ENCODE results near the gene SLC5A6.
A peak's percentile ranks its signal among the peaks of the same experiment; 100 is the strongest.

Gene SLC5A6

DNA sequence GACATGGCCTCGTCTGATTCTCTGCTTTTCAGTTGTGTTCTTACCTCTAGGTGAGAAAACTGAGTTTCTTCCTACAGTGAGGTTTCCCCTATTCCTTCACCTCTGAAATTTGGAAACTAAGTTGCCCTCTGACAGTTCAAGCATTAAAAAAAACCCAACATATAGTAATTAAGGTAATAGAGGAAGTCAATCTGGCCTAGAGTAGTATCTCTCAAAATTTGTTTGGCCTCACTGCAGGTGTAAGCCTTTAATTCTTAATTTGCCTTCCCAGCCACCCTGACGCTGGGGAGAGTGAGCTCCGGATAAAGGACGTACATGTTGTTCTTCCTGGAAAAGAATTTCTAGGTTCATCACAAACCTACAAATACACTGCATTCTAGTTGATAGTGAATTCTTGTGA is 6.5 kb upstream of the SLC5A6 start:
- Histone ChIP-seq H3K27ac (replicated peaks; ENCODE audit: low read length) (no peak overlapping the region), H3K4me1 (ENCODE audit: control insufficient read depth in 2 of 2, insufficient read depth in 1 of 2, low read depth in 1 of 2, low read length in 2 of 2) (peaks cover 3 to 6% of the 10 kb centered on the region in 2 donors), H3K36me3 (replicated peaks in 1 of 2; ENCODE audit: control insufficient read depth in 2 of 2, insufficient read depth in 2 of 2, low read length in 2 of 2) (peaks cover 32 to 91% of the 10 kb centered on the region in 2 donors), H3K9ac (ENCODE audit: low read depth, low read length, poor library complexity) (no peak overlapping the region), H3K14ac (ENCODE audit: low read length) (no peak overlapping the region), H3K79me1 (ENCODE audit: low read depth, low read length) (no peaks in the 10 kb centered on the region), H3K4me3 (ENCODE audit: low read length in 2 of 2) (no peak overlapping the region), H3K18ac (ENCODE audit: low read length) (no peak overlapping the region), H3K4ac (ENCODE audit: low read length) (no peak overlapping the region), H2BK5ac (ENCODE audit: low read length) (no peak overlapping the region), H2BK120ac (ENCODE audit: low read depth, low read length) (no peak overlapping the region), H4K8ac (ENCODE audit: low read depth, low read length) (no peak overlapping the region), H4K91ac (ENCODE audit: low read depth, low read length, poor library complexity) (no peak overlapping the region), H3K4me2 (ENCODE audit: insufficient read depth, low read length, poor library complexity, severe bottlenecking) (no peak overlapping the region), H3K9me3 (replicated peaks in 1 of 2; ENCODE audit: control insufficient read depth in 2 of 2, insufficient read depth in 1 of 2, low read depth in 1 of 2, low read length in 2 of 2) (no peaks in the 10 kb centered on the region), H2AK5ac (ENCODE audit: low read depth, low read length) (no peak overlapping the region), H3K27me3 (ENCODE audit: control insufficient read depth in 3 of 3, insufficient read depth in 3 of 3, low read depth in 1 of 3, low read length in 3 of 3) (no peaks in the 10 kb centered on the region), H3K23ac (ENCODE audit: low read depth, low read length, poor library complexity) (no peak overlapping the region), H2BK15ac (ENCODE audit: low read length) (no peak overlapping the region), H2AFZ (ENCODE audit: low read length) (no peak overlapping the region), H2BK12ac (ENCODE audit: low read length) (no peak overlapping the region)
- no CpG with 5 or more reads among the region's 4 CpGs for WGBS, 2 donors (ENCODE audit: extremely low coverage in 2 of 2, insufficient read length in 2 of 2, insufficient replicate concordance in 1 of 2)
- DNase-seq (ENCODE audit: low spot score), result no peak

DNA sequence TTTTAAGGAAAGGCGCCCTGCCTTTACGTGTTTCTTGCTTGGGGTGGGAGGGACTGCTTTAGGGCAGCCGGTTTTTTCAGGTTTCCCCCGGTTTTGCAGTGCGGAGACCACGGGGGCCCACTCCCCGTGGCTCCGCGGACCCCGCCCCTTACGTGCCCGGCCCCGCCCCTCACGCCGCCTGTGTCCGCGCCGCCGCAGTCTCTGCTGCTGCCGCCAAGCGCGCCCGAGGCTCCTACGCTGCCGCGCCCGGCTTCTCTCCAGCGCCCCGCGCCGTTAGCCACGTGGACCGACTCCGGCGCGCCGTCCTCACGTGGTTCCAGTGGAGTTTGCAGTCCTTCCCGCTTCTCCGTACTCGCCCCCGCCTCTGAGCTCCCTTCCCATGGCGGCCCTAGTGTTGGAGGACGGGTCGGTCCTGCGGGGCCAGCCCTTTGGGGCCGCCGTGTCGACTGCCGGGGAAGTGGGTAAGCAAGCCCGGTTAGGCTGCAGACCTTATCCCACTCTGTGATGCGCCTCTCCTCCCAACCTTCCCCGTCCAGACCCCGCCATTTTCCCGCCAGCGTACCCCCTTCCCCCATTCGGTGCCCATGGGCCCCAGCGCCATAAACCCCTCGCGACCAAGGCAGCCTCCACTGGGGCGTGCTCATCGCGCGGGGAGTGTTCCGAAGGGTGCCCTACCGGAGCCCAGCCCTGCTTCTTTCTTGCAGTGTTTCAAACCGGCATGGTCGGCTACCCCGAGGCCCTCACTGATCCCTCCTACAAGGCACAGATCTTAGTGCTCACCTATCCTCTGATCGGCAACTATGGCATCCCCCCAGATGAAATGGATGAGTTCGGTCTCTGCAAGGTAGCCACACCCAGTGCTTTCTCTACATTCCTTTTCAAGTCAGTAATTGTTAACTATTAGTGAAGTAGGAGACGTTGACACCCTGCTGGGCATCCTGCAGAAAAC is 5.4 kb upstream of the SLC5A6 start, which contains the start of gene CAD:
Gene CAD, plus strand, starts transcription at position 197 of the 949 bp plus-strand sequence. Its CDS starts 183 bp downstream, at position 380.
- Histone ChIP-seq H3K36me3 (replicated peaks in 1 of 2; ENCODE audit: control insufficient read depth in 2 of 2, insufficient read depth in 2 of 2, low read length in 2 of 2) (peaks cover 24 to 83% of the 10 kb centered on the region in 2 donors), H3K9ac (ENCODE audit: low read depth, low read length, poor library complexity) (peak within 1 kb of the TSS; percentile 97), H3K4me2 (ENCODE audit: insufficient read depth, low read length, poor library complexity, severe bottlenecking) (peak within 1 kb of the TSS; percentile 90), H3K4ac (ENCODE audit: low read length) (peak within 1 kb of the TSS; percentile 71), H2BK15ac (ENCODE audit: low read length) (no peak within 1 kb of the TSS), H3K14ac (ENCODE audit: low read length) (peak within 1 kb of the TSS; percentile 61), H3K79me1 (ENCODE audit: low read depth, low read length) (no peaks in the 10 kb centered on the region), H2AK5ac (ENCODE audit: low read depth, low read length) (peak within 1 kb of the TSS; percentile 13), H3K4me1 (ENCODE audit: control insufficient read depth in 2 of 2, insufficient read depth in 1 of 2, low read depth in 1 of 2, low read length in 2 of 2) (peaks cover 8 to 10% of the 10 kb centered on the region in 2 donors), H2BK120ac (ENCODE audit: low read depth, low read length) (no peak within 1 kb of the TSS), H4K91ac (ENCODE audit: low read depth, low read length, poor library complexity) (peak within 1 kb of the TSS; percentile 46), H3K23ac (ENCODE audit: low read depth, low read length, poor library complexity) (peak within 1 kb of the TSS; percentile 90), H3K18ac (ENCODE audit: low read length) (peak within 1 kb of the TSS; percentile 95), H4K8ac (ENCODE audit: low read depth, low read length) (no peak within 1 kb of the TSS), H2BK12ac (ENCODE audit: low read length) (no peak within 1 kb of the TSS), H2BK5ac (ENCODE audit: low read length) (peak within 1 kb of the TSS; percentile 49), H3K9me3 (replicated peaks in 1 of 2; ENCODE audit: control insufficient read depth in 2 of 2, insufficient read depth in 1 of 2, low read depth in 1 of 2, low read length in 2 of 2) (no peaks in the 10 kb centered on the region), H3K4me3 (ENCODE audit: low read length in 2 of 2) (peak within 1 kb of the TSS; percentile 50 to 90), H3K27ac (replicated peaks; ENCODE audit: low read length) (peak within 1 kb of the TSS; percentile 45), H2AFZ (ENCODE audit: low read length) (peak within 1 kb of the TSS; percentile 85), H3K27me3 (ENCODE audit: control insufficient read depth in 3 of 3, insufficient read depth in 3 of 3, low read depth in 1 of 3, low read length in 3 of 3) (no peaks in the 10 kb centered on the region)
- DNase-seq (ENCODE audit: low spot score), result peak; percentile 83
- no CpG with 5 or more reads among the region's 72 CpGs for WGBS, 2 donors (ENCODE audit: extremely low coverage in 2 of 2, insufficient read length in 2 of 2, insufficient replicate concordance in 1 of 2)

DNA sequence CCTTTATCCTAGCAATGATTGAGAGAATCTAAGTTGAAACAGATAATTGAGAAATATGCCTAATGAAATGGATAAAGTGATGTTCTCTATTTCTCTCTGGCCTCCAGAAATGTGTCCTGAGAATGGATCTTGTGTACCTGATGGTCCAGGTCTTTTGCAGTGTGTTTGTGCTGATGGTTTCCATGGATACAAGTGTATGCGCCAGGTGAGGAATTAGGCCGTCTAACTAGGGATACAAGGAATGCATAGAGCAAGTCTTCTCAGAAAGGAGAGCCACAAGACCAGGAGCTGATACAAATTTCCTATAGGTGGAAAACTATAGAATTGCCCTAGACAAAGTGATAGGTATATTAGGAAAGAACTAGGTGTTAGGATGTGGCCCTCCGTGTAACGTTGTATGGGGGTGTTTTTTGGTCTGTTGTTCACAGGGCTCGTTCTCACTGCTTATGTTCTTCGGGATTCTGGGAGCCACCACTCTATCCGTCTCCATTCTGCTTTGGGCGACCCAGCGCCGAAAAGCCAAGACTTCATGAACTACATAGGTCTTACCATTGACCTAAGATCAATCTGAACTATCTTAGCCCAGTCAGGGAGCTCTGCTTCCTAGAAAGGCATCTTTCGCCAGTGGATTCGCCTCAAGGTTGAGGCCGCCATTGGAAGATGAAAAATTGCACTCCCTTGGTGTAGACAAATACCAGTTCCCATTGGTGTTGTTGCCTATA is 4.5 kb upstream of the SLC5A6 start:
- no peaks in the 10 kb centered on the region for H3K79me1 ChIP-seq (ENCODE audit: low read depth, low read length)
- peak overlapping the region; percentile 9 for H2AFZ ChIP-seq (ENCODE audit: low read length)
- H4K8ac ChIP-seq (ENCODE audit: low read depth, low read length), result no peak overlapping the region
- H3K4me1 ChIP-seq (ENCODE audit: control insufficient read depth in 2 of 2, insufficient read depth in 1 of 2, low read depth in 1 of 2, low read length in 2 of 2), result peaks cover 8 to 10% of the 10 kb centered on the region in 2 donors
- no peak overlapping the region for H2BK12ac ChIP-seq (ENCODE audit: low read length)
- H3K9ac ChIP-seq (ENCODE audit: low read depth, low read length, poor library complexity), result no peak overlapping the region
- H3K36me3 ChIP-seq (replicated peaks in 1 of 2; ENCODE audit: control insufficient read depth in 2 of 2, insufficient read depth in 2 of 2, low read length in 2 of 2), result peaks cover 18 to 74% of the 10 kb centered on the region in 2 donors
- no CpG with 5 or more reads among the region's 13 CpGs for WGBS, 2 donors (ENCODE audit: extremely low coverage in 2 of 2, insufficient read length in 2 of 2, insufficient replicate concordance in 1 of 2)
- H3K4ac ChIP-seq (ENCODE audit: low read length), result no peak overlapping the region
- H3K4me2 ChIP-seq (ENCODE audit: insufficient read depth, low read length, poor library complexity, severe bottlenecking), result peak overlapping the region; percentile 11
- H2AK5ac ChIP-seq (ENCODE audit: low read depth, low read length), result no peak overlapping the region
- no peak overlapping the region for H3K14ac ChIP-seq (ENCODE audit: low read length)
- H3K27me3 ChIP-seq (ENCODE audit: control insufficient read depth in 3 of 3, insufficient read depth in 3 of 3, low read depth in 1 of 3, low read length in 3 of 3), result no peaks in the 10 kb centered on the region
- H3K18ac ChIP-seq (ENCODE audit: low read length), result no peak overlapping the region
- H3K4me3 ChIP-seq (ENCODE audit: low read length in 2 of 2), result no peak overlapping the region
- DNase-seq (ENCODE audit: low spot score), result no peak
- no peak overlapping the region for H3K23ac ChIP-seq (ENCODE audit: low read depth, low read length, poor library complexity)
- no peak overlapping the region for H2BK120ac ChIP-seq (ENCODE audit: low read depth, low read length)
- no peak overlapping the region for H2BK5ac ChIP-seq (ENCODE audit: low read length)
- no peaks in the 10 kb centered on the region for H3K9me3 ChIP-seq (replicated peaks in 1 of 2; ENCODE audit: control insufficient read depth in 2 of 2, insufficient read depth in 1 of 2, low read depth in 1 of 2, low read length in 2 of 2)
- H2BK15ac ChIP-seq (ENCODE audit: low read length), result no peak overlapping the region
- H4K91ac ChIP-seq (ENCODE audit: low read depth, low read length, poor library complexity), result no peak overlapping the region
- no peak overlapping the region for H3K27ac ChIP-seq (replicated peaks; ENCODE audit: low read length)

DNA sequence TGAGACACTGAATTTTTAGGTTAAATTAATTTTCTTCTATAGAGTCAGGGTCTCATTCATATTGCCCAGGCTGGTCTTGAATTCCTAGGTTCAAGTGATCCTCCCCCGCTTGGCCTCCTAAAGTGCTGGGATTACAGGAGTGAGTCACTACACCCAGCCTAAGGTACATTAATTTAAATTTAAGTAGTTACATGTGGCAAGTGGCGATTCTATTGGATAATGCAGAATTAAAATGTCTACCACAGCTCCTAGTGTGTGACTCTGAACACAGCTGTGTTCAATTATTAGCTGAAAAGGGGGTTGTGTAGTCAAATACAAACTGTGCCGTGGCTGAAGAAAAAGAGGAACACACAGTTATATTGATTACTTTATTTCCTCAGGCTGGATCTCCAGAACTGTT is 2.9 kb upstream of the SLC5A6 start:
- Histone ChIP-seq H3K4ac (ENCODE audit: low read length) (no peak overlapping the region), H2BK15ac (ENCODE audit: low read length) (no peak overlapping the region), H3K4me3 (ENCODE audit: low read length in 2 of 2) (no peak overlapping the region), H3K36me3 (replicated peaks in 1 of 2; ENCODE audit: control insufficient read depth in 2 of 2, insufficient read depth in 2 of 2, low read length in 2 of 2) (peaks cover 11 to 63% of the 10 kb centered on the region in 2 donors), H3K23ac (ENCODE audit: low read depth, low read length, poor library complexity) (no peak overlapping the region), H2BK5ac (ENCODE audit: low read length) (no peak overlapping the region), H3K27me3 (ENCODE audit: control insufficient read depth in 3 of 3, insufficient read depth in 3 of 3, low read depth in 1 of 3, low read length in 3 of 3) (no peaks in the 10 kb centered on the region), H4K91ac (ENCODE audit: low read depth, low read length, poor library complexity) (no peak overlapping the region), H3K4me2 (ENCODE audit: insufficient read depth, low read length, poor library complexity, severe bottlenecking) (no peak overlapping the region), H3K9ac (ENCODE audit: low read depth, low read length, poor library complexity) (no peak overlapping the region), H2AFZ (ENCODE audit: low read length) (no peak overlapping the region), H3K18ac (ENCODE audit: low read length) (no peak overlapping the region), H2BK120ac (ENCODE audit: low read depth, low read length) (no peak overlapping the region), H3K9me3 (replicated peaks in 1 of 2; ENCODE audit: control insufficient read depth in 2 of 2, insufficient read depth in 1 of 2, low read depth in 1 of 2, low read length in 2 of 2) (no peaks in the 10 kb centered on the region), H3K4me1 (ENCODE audit: control insufficient read depth in 2 of 2, insufficient read depth in 1 of 2, low read depth in 1 of 2, low read length in 2 of 2) (peaks cover 8 to 10% of the 10 kb centered on the region in 2 donors), H3K14ac (ENCODE audit: low read length) (no peak overlapping the region), H2BK12ac (ENCODE audit: low read length) (no peak overlapping the region), H2AK5ac (ENCODE audit: low read depth, low read length) (no peak overlapping the region), H4K8ac (ENCODE audit: low read depth, low read length) (no peak overlapping the region), H3K79me1 (ENCODE audit: low read depth, low read length) (no peaks in the 10 kb centered on the region), H3K27ac (replicated peaks; ENCODE audit: low read length) (no peak overlapping the region)
- no peak for DNase-seq (ENCODE audit: low spot score)
- no CpG with 5 or more reads among the region's 3 CpGs for WGBS, 2 donors (ENCODE audit: extremely low coverage in 2 of 2, insufficient read length in 2 of 2, insufficient replicate concordance in 1 of 2)

Data from neuronal stem cell (in vitro differentiated cells).